Heart right ventricle (tissue), 16 donors: Measurements from ENCODE around the gene OLA1. TPM values are rescaled to one million over a fixed set of nuclear protein-coding genes. Genes with fewer than 3 reads are reported as not detected.

Experiments
- ATAC-seq, 8 donors: fragments of 200-7000 bp; cut with Tn5 transposase; one replicate each; pipeline ENCODE4 v1.9.1; 2020; ENCODE audit warnings: mild to moderate bottlenecking in 8 of 8, moderate library complexity in 8 of 8, moderate number of reproducible peaks in 1 of 8
- DNase-seq, 2 donors: peaks; one replicate each; pipeline ENCODE4 v3.0.0-alpha.2; 2020
- H3K27ac ChIP-seq, 10 donors: fragments of 200-600 bp; sonication (generic) in 2 of 10; one replicate each; pipeline versions ENCODE4 v1.5.0 to v1.8.0; 2020 to 2022; ENCODE audit warnings: mild to moderate bottlenecking in 3 of 10
- H3K27me3 ChIP-seq, 7 donors: fragments of 200-600 bp; one replicate each; pipeline ENCODE4 v1.8.0; 2021 to 2022; ENCODE audit warnings: mild to moderate bottlenecking in 2 of 7
- H3K36me3 ChIP-seq, 9 donors: fragments of 200-600 bp; sonication (generic) in 1 of 9; one replicate each; pipeline versions ENCODE4 v1.5.0 to v1.8.0; 2020 to 2022; ENCODE audit warnings: mild to moderate bottlenecking in 2 of 9
- H3K4me1 ChIP-seq, 9 donors: fragments of 200-600 bp; sonication (generic) in 1 of 9; one replicate each; pipeline versions ENCODE4 v1.5.0 to v1.8.0; 2020 to 2022; ENCODE audit warnings: mild to moderate bottlenecking in 4 of 9
- H3K4me3 ChIP-seq, 10 donors: fragments of 200-600 bp; sonication (generic) in 2 of 10; one replicate each; pipeline versions ENCODE4 v1.5.0 to v1.8.0; 2020 to 2022; ENCODE audit warnings: mild to moderate bottlenecking in 7 of 10, moderate library complexity in 2 of 10
- H3K9me3 ChIP-seq, 11 donors: fragments of 200-600 bp in 10 of 11; sonication (generic) in 2 of 11; one replicate each; pipeline versions ENCODE4 v1.5.0 to v1.8.0; 2013 to 2022; ENCODE audit warnings: mild to moderate bottlenecking in 2 of 11, control low read depth in 1 of 11, moderate library complexity in 1 of 11
- CTCF ChIP-seq, 9 donors: fragments of 200-600 bp; sonication (generic) in 2 of 9; IDR thresholded peaks; one replicate each; pipeline versions ENCODE4 v1.5.0 to v1.8.0; 2021 to 2022; ENCODE audit warnings: antibody characterized with exemption in 9 of 9, mild to moderate bottlenecking in 5 of 9, moderate library complexity in 1 of 9
- whole genome bisulfite sequencing, 2 donors: extraction: QIAGEN DNeasy Blood & Tissue Kit; methylation state at CpG; one replicate each; pipeline ENCODE4 v1.1.7; 2013; ENCODE audit warnings: inconsistent platforms in 1 of 2; 5-methylcytosine and 5-hydroxymethylcytosine counted together
- intact Hi-C, 10 donors: fragments of 100-400 bp; cut with DNase I; formaldehyde crosslinking; loops; one replicate each; pipeline versions ENCODE4 v1.11.1 to v1.14.2; 2022
- polyA plus RNA-seq, 2 donors: library from polyadenylated mRNA; stranded (reverse); fragments of 200-250 nt; gene quantifications; one replicate each; pipeline ENCODE4 v1.2.3, GENCODE V29; 2013
- total RNA-seq, 10 donors: library from RNA; stranded (reverse); fragmentation: NEBNext Ultra II Directional in 3 of 10; extraction: Animal tissue kit (Norgen Biotek cat#: 25700) in 3 of 10; gene quantifications; one replicate each; pipeline versions ENCODE4 v1.2.1 to v1.2.4, GENCODE V29; 2021 to 2023
- donor health status: Arrhythmogenic right ventricular cardiomyopathy.
- donor health status: ischemic (EF 13 %, LVEDD 7.1; RV severe dilation, severe dysfunction).
- donor health status: healthy with polysubstance abuse.
- donor health status: DM: no; HTN: yes; CAD: no.
- donor health status: DM: no; HTN: no; CAD: no.
- donor health status: ischemic (EF 25% LVEDD 6.9; RV normal size, moderate dysfunction).
- donor health status: ischemic (EF 25% LVEDD 5.7; RV mildly dilated, moderate dysfunction).
- donor health status: healthy.
- donor health status: DM: yes; HTN: yes; CAD: no.
- donor health status: Ischemic cardiomyopathy.
- donor health status: ischemic (EF 35%, LVEDD 5.7; RV mildly dilated, moderate dysfunction).
- donor health status: nonischemic (EF 11% LVEDD 7.7; RV severe dilation, severe dysfunction).
- donor health status: DM: yes; HTN: yes; CAD: no.
- donor health status: PGD.
- donor health status: ischemic (EF 29% LVEDD 5.4; RV normal size, mild dysfunction).
- donor health status: nonischemic (EF 23%, LVEDD 6.1; RV moderate dilation, normal function).

OLA1 gene
- total and polyA plus RNA-seq, 12 donors, result 23.7 to 85.2 (median 73.3) TPM

GRCh38 chr2:174219321-174219720 lies 29.0 kb downstream of the OLA1 start:
- Histone ChIP-seq H3K4me3 (no peak overlapping the region), H3K27ac (no peak overlapping the region), H3K9me3 (no peaks in the 10 kb centered on the region), H3K36me3 (peaks cover 0 to 37% (median 4%) of the 10 kb centered on the region in 9 donors), H3K27me3 (no peaks in the 10 kb centered on the region), H3K4me1 (no peaks in the 10 kb centered on the region)
- intact Hi-C loops, result no loop called here
- no peak for DNase-seq
- 94 to 100% methylated on average over 4 of the region's 4 CpGs for WGBS, 2 donors
- no peak for ATAC-seq
- no peak for TF ChIP-seq CTCF (IDR thresholded peaks at IDR 0.05)

GRCh38 chr2:174218773-174219172 lies 29.6 kb downstream of the OLA1 start:
- intact Hi-C loops, result no loop called here
- Histone ChIP-seq H3K36me3 (peaks cover 0 to 32% (median 4%) of the 10 kb centered on the region in 9 donors), H3K27ac (no peak overlapping the region), H3K27me3 (no peaks in the 10 kb centered on the region), H3K4me1 (no peaks in the 10 kb centered on the region), H3K4me3 (no peak overlapping the region), H3K9me3 (no peaks in the 10 kb centered on the region)
- no peak for ATAC-seq
- DNase-seq, result no peak
- no peak for TF ChIP-seq CTCF (IDR thresholded peaks at IDR 0.05)
- WGBS, 2 donors, result 94 to 95% methylated on average over 7 of the region's 7 CpGs

GRCh38 chr2:174217869-174218268 lies 30.5 kb downstream of the OLA1 start:
- Histone ChIP-seq H3K27ac (no peak overlapping the region), H3K4me1 (no peaks in the 10 kb centered on the region), H3K36me3 (peaks cover 0 to 27% (median 3%) of the 10 kb centered on the region in 9 donors), H3K4me3 (no peak overlapping the region), H3K9me3 (no peaks in the 10 kb centered on the region), H3K27me3 (no peaks in the 10 kb centered on the region)
- DNase-seq (no peak), ATAC-seq (no peak)
- WGBS, 2 donors, result 83 to 95% methylated on average over 1 of the region's 1 CpG
- intact Hi-C loops, result no loop called here
- no peak for TF ChIP-seq CTCF (IDR thresholded peaks at IDR 0.05)

- intact Hi-C loops, result no loop called here
- Histone ChIP-seq H3K36me3 (no peaks in the 10 kb centered on the region), H3K4me3 (no peak overlapping the region), H3K9me3 (no peaks in the 10 kb centered on the region), H3K27me3 (no peaks in the 10 kb centered on the region), H3K4me1 (no peaks in the 10 kb centered on the region), H3K27ac (no peak overlapping the region)
- DNase-seq (no peak), ATAC-seq (no peak)
- TF ChIP-seq CTCF (IDR thresholded peaks at IDR 0.05), result no peak
Measured at GRCh38 chr2:174211954-174212353, 36.4 kb downstream of the OLA1 start.

GRCh38 chr2:174210862-174211261 lies 37.5 kb downstream of the OLA1 start:
- H3K36me3 ChIP-seq, result no peaks in the 10 kb centered on the region
- no peak for ATAC-seq
- H3K4me3 ChIP-seq, result no peak overlapping the region
- H3K4me1 ChIP-seq, result no peaks in the 10 kb centered on the region
- H3K9me3 ChIP-seq, result no peaks in the 10 kb centered on the region
- WGBS, 2 donors, result 75 to 86% methylated on average over 2 of the region's 2 CpGs
- no peak for TF ChIP-seq CTCF (IDR thresholded peaks at IDR 0.05)
- H3K27me3 ChIP-seq, result no peaks in the 10 kb centered on the region
- DNase-seq, result no peak
- H3K27ac ChIP-seq, result no peak overlapping the region
- intact Hi-C loops, result no loop called here
